Suprapubic skin (tissue), 4 donors: ENCODE data around the gene TMEM181. TPM values are rescaled to one million over a fixed set of nuclear protein-coding genes. Genes with fewer than 3 reads are reported as not detected.
"Not testable (repeated sequence)": the region's sequence is repeated elsewhere in the genome, so short reads cannot be mapped to it uniquely, and the experiment has no call there.

Source experiments
- DNase-seq, 2 donors: peaks; one replicate each; pipeline ENCODE4 v3.0.0-alpha.2; 2019; ENCODE audit warnings: low spot score in 2 of 2
- H3K27ac ChIP-seq: fragments of 200-600 bp; sonication (generic); one replicate; pipeline ENCODE4 v1.5.1; 2019
- H3K27me3 ChIP-seq: fragments of 200-600 bp; sonication (generic); one replicate; pipeline ENCODE4 v1.5.1; 2019
- H3K36me3 ChIP-seq: fragments of 200-600 bp; sonication (generic); one replicate; pipeline ENCODE4 v1.5.1; 2019
- H3K4me1 ChIP-seq: fragments of 200-600 bp; sonication (generic); one replicate; pipeline ENCODE4 v1.5.1; 2019
- H3K4me3 ChIP-seq: fragments of 200-600 bp; sonication (generic); one replicate; pipeline ENCODE4 v1.5.1; 2019; ENCODE audit warnings: mild to moderate bottlenecking
- H3K9me3 ChIP-seq: fragments of 200-600 bp; sonication (generic); one replicate; pipeline ENCODE4 v1.5.1; 2019
- EP300 ChIP-seq: sonication (generic); formaldehyde crosslinking; IDR thresholded peaks from one replicate; pipeline ENCODE4 v1.6.1; 2017; ENCODE audit warnings: antibody characterized with exemption
- POLR2A ChIP-seq, 2 donors: fragments of 450-650 bp; IDR thresholded peaks; one replicate each; pipeline ENCODE4 v1.6.1; 2017; ENCODE audit warnings: antibody characterized with exemption in 2 of 2, mild to moderate bottlenecking in 2 of 2, moderate library complexity in 2 of 2
- POLR2AphosphoS5 ChIP-seq, 3 donors: sonication (generic); formaldehyde crosslinking; IDR thresholded peaks; one replicate each; pipeline ENCODE4 v1.6.1; 2017; ENCODE audit warnings: antibody characterized with exemption in 3 of 3
- WGBS: methylation state at CpG from one replicate; pipeline ENCODE4 v1.1.5; 2018; 5-methylcytosine and 5-hydroxymethylcytosine counted together
- total RNA-seq, 4 donors: library from RNA; depleted of rRNA; stranded (reverse); fragments of >200 nt; gene quantifications; one replicate each; pipeline ENCODE4 v1.1.0, GENCODE V29; 2016
- TF ChIP-seq, protein P1 (sequence below), 2 donors: fragments of 200-600 bp in 1 of 2; fragments of 450-650 bp in 1 of 2; sonication (generic) in 1 of 2; IDR thresholded peaks; one replicate each; pipeline ENCODE4 v1.5.1; 2016 to 2019; ENCODE audit warnings: antibody characterized with exemption in 2 of 2, mild to moderate bottlenecking in 1 of 2, moderate library complexity in 1 of 2

The TMEM181 gene
- total RNA-seq, 4 donors from 2014 or later: 17.5 to 24.7 (median 21.7) TPM

DNA sequence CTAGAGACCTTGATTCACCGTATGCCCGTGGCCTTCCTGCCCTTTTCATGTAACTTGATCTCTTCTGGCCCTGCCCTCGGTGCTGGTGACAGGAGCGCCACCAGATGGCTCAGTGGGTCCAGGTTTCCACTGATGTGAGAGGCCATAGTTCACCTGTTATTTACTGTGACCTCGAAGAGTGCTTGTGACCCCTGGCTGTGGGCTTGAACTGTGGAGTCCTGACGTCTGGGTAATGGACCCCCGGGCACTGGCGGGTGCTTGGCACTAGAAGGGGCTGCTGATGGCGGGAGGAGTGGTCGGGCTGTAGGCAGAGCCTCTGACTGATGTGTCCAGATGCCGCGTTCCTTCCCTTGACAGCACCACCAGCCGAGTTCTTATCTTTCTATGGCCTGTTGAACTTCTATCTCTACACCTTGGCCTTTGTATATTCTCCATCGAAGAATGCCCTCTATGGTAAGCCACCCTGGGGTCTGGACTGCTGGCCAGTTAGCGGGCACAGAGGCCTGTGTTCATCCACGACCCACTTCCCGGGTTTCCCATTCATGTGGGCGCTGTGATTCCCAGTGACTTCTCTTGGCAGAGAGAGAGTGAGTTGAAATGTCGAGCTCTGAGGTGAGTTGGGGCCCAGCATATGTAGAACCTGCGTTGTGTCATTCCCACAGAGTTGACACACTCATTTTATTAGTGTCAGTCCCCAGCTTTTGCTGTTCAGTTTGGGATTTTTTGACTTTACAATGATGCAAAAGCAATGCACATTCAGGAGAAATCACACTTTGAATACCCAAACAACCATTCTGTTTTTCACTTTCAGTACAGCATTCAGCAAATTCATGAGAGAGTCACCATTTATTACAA lies 69.7 kb downstream of the TMEM181 start:
- no peak for TF ChIP-seq POLR2AphosphoS5 (IDR thresholded peaks at IDR 0.05)
- TF ChIP-seq, protein P1, sequence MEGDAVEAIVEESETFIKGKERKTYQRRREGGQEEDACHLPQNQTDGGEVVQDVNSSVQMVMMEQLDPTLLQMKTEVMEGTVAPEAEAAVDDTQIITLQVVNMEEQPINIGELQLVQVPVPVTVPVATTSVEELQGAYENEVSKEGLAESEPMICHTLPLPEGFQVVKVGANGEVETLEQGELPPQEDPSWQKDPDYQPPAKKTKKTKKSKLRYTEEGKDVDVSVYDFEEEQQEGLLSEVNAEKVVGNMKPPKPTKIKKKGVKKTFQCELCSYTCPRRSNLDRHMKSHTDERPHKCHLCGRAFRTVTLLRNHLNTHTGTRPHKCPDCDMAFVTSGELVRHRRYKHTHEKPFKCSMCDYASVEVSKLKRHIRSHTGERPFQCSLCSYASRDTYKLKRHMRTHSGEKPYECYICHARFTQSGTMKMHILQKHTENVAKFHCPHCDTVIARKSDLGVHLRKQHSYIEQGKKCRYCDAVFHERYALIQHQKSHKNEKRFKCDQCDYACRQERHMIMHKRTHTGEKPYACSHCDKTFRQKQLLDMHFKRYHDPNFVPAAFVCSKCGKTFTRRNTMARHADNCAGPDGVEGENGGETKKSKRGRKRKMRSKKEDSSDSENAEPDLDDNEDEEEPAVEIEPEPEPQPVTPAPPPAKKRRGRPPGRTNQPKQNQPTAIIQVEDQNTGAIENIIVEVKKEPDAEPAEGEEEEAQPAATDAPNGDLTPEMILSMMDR (IDR thresholded peaks at IDR 0.05): no peak
- TF ChIP-seq POLR2A (IDR thresholded peaks at IDR 0.05): no peak
- no peak for TF ChIP-seq EP300
- no peak for DNase-seq
- H3K9me3 ChIP-seq: no peaks in the 10 kb centered on the region
- H3K4me1 ChIP-seq: peaks cover 13% of the 10 kb centered on the region
- H3K27ac ChIP-seq: no peak overlapping the region
- H3K36me3 ChIP-seq: peaks cover 52% of the 10 kb centered on the region
- 89% methylated on average over 16 of the region's 20 CpGs for WGBS
- H3K4me3 ChIP-seq: no peak overlapping the region
- H3K27me3 ChIP-seq: no peaks in the 10 kb centered on the region

DNA sequence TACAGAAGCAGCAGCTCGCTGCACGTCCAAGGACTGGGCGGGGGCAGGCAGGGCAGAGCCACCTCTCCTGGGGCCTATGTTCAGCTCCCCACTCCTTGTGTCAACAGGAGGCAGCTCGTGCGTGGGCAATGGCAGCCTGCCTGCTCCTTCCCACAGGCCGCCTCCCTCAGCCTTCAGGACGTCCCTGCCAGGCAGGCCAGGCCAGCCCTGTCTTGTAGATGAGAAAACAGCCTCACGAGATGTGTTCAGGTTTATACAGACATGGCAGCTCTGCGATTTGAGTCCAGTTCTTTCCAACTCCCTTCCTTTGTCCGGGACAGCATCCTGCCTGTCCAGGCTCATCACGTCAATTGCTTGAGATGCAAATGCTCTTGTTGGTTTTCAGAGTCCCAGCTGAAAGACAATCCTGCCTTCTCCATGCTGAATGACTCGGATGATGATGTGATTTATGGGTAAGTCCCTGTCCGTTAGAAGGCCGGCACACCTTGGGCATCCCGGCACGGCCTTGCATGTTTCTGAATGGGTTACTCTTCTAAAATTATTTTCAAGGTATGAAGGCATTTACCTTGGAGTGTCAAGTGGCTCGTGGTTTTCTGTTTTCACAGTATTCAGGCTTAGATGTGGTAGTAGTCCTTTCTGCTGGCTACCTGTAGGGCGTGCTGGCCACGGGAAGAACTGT lies 71.2 kb downstream of the TMEM181 start:
- 48% methylated on average over 16 of the region's 19 CpGs for WGBS
- peaks cover 13% of the 10 kb centered on the region for H3K4me1 ChIP-seq
- no peak for TF ChIP-seq POLR2A (IDR thresholded peaks at IDR 0.05)
- TF ChIP-seq, protein P1 (IDR thresholded peaks at IDR 0.05): no peak
- no peak for TF ChIP-seq POLR2AphosphoS5 (IDR thresholded peaks at IDR 0.05)
- TF ChIP-seq EP300: no peak
- no peak overlapping the region for H3K4me3 ChIP-seq
- peak overlapping the region; percentile 61 for H3K27ac ChIP-seq
- H3K9me3 ChIP-seq: no peaks in the 10 kb centered on the region
- H3K27me3 ChIP-seq: no peaks in the 10 kb centered on the region
- peaks cover 46% of the 10 kb centered on the region for H3K36me3 ChIP-seq
- DNase-seq: no peak

DNA sequence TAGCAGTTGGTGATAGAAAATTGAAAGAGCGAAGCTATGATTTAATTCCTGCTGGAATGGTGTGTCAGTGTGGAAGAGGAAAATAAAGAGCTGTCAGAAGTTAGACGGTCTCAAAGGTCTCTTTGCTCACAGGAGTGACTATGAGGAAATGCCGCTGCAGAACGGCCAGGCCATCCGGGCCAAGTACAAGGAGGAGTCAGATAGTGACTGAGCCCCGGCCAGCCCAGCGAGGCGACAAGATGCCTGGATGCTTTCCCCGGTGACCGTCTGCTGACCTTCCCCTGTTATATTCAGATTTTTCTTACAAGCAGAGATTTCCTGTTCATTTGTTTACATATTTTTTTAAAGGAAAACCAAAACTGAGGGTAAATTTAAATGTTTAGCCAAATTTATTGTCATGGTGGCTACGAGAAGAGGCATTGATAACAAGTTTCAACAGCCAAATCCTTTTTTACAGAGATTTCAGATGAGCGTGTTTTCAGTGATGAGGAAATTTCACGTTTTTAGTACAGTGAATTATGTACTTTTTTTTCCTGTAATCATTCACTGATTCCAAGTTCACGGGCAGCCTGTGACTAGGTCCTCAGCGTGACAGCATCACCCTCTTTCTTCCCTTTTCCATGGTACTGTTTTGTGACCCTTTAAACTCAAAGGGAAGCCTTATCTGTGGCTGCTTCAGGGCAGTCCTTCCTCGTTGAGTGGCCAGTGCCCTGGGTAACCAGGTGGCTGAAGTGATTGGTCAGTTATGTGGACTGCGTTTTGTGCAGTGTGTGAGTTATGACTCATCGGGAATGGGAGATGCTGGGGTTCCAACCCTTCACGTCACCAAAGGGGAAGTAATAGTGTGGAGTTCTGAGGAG lies 72.0 kb downstream of the TMEM181 start:
- no peak overlapping the region for H3K4me3 ChIP-seq
- DNase-seq: peak in 1 of 2 donors; percentile 89

DNA sequence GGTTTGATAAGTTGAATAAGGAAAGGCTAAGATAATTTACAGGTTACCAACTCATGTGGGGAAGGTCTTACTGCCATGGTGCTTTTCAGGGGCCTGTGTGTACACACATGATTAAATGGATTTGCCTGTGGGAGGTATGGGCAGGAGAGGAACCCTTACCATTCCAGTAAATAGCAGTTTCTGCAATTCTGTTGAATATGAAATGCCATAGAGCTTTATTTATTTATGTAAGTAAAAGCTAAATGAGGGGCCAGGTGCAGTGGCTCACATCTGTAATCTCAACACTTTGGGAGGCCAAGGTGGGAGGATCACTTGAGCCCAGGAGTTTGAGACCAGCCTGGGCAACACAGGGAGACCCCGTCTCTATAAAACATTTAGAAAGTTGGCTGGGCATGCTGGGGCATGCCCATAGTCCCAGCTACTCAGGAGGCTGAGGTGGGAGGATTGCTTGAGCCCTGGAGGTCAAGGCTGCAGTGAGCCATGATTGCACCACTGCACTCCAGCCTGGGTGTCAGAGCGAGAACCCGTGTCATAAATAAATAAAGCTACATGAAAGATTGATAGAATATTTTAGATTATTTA lies 72.7 kb downstream of the TMEM181 start:
- Histone ChIP-seq H3K27ac (peak overlapping the region; percentile 39), H3K36me3 (peaks cover 47% of the 10 kb centered on the region), H3K4me1 (peaks cover 13% of the 10 kb centered on the region)
- H3K4me3 ChIP-seq, DNase-seq, H3K9me3 ChIP-seq, H3K27me3 ChIP-seq: not testable (repeated sequence)
- 94% methylated on average over 3 of the region's 3 CpGs for WGBS

More for the DNA sequence above, 72.0 kb downstream of the TMEM181 start:
- TF ChIP-seq, protein P1 (IDR thresholded peaks at IDR 0.05): no peak
- no peak for TF ChIP-seq EP300
- no peak for TF ChIP-seq POLR2A (IDR thresholded peaks at IDR 0.05)
- TF ChIP-seq POLR2AphosphoS5 (IDR thresholded peaks at IDR 0.05): no peak
- Histone ChIP-seq H3K27ac (peak overlapping the region; percentile 61), H3K4me1 (peaks cover 13% of the 10 kb centered on the region), H3K36me3 (peaks cover 47% of the 10 kb centered on the region), H3K9me3 (no peaks in the 10 kb centered on the region), H3K27me3 (no peaks in the 10 kb centered on the region)
- 56% methylated on average over 19 of the region's 19 CpGs for WGBS

DNA sequence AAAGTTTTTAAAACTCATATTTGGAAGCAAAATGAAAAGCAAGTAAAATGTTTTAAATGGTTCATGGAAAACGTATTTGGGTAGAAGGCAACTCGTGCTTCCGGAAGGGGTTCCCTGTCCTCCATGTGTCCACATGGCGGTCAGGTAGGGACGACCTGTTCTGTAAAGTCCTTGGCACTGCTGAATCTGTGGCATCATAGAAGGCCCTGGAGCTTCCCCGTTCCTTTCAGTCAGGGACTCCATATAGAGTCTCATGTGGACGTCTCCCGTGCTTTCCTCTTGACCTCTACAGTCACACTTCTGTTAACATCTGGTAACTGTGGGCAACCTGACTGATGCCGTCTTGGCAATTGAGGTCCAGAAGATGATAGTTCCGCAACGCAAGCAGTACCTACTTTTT lies 73.2 kb downstream of the TMEM181 start:
- Histone ChIP-seq H3K27ac (no peak overlapping the region), H3K36me3 (peaks cover 42% of the 10 kb centered on the region), H3K27me3 (no peaks in the 10 kb centered on the region), H3K9me3 (no peaks in the 10 kb centered on the region), H3K4me1 (peaks cover 13% of the 10 kb centered on the region), H3K4me3 (no peak overlapping the region)
- TF ChIP-seq POLR2A (IDR thresholded peaks at IDR 0.05): no peak
- TF ChIP-seq EP300: no peak
- TF ChIP-seq, protein P1 (IDR thresholded peaks at IDR 0.05): no peak
- no peak for TF ChIP-seq POLR2AphosphoS5 (IDR thresholded peaks at IDR 0.05)
- WGBS: 93% methylated on average over 11 of the region's 11 CpGs
- no peak for DNase-seq
